Uterus (tissue), 4 donors: ENCODE data around the gene SEMA6B. TPM values are rescaled to one million over a fixed set of nuclear protein-coding genes. Genes with fewer than 3 reads are reported as not detected.
A peak's percentile ranks its signal among the peaks of the same experiment; 100 is the strongest.

Source experiments
- DNase-seq, 2 donors: peaks; one replicate each; pipeline ENCODE4 v3.0.0-alpha.2; 2019 to 2020
- H3K27ac ChIP-seq, 2 donors: fragments of 200-600 bp; sonication (generic); 1 replicate in 1 of 2; 2 replicates in 1 of 2; pipeline ENCODE4 v1.5.1; 2016 to 2018
- H3K27me3 ChIP-seq, 2 donors: fragments of 200-600 bp; sonication (generic); one replicate each; pipeline ENCODE4 v1.5.1; 2018 to 2019; ENCODE audit warnings: control low read depth in 1 of 2
- H3K36me3 ChIP-seq, 2 donors: fragments of 200-600 bp; sonication (generic); one replicate each; pipeline ENCODE4 v1.5.1; 2019; ENCODE audit warnings: control low read depth in 1 of 2
- H3K4me1 ChIP-seq, 2 donors: fragments of 200-600 bp; sonication (generic); one replicate each; pipeline ENCODE4 v1.5.1; 2018 to 2019; ENCODE audit warnings: control low read depth in 1 of 2
- H3K4me3 ChIP-seq, 2 donors: fragments of 200-600 bp; sonication (generic); 1 replicate in 1 of 2; 2 replicates in 1 of 2; pipeline ENCODE4 v1.5.1; 2018 to 2019; ENCODE audit warnings: mild to moderate bottlenecking in 1 of 2
- H3K9me3 ChIP-seq, 2 donors: fragments of 200-600 bp; sonication (generic); one replicate each; pipeline ENCODE4 v1.5.1; 2019; ENCODE audit warnings: control low read depth in 1 of 2
- CTCF ChIP-seq, 4 experiments: fragments of 200-600 bp in 2 of 4; fragments of 450-650 bp in 2 of 4; sonication (generic) in 2 of 4; IDR thresholded peaks; one replicate each; pipeline ENCODE4 v1.5.1; 2016 to 2019; ENCODE audit warnings: antibody characterized with exemption in 4 of 4, mild to moderate bottlenecking in 2 of 4, moderate library complexity in 1 of 4
- POLR2A ChIP-seq, 2 donors: fragments of 450-650 bp; IDR thresholded peaks; one replicate each; pipeline ENCODE4 v1.6.1; 2016; ENCODE audit warnings: antibody characterized with exemption in 2 of 2, mild to moderate bottlenecking in 1 of 2, moderate library complexity in 1 of 2
- intact Hi-C: fragments of 100-400 bp; cut with DNase I; formaldehyde crosslinking; loops from one replicate; pipeline ENCODE4 v1.15.1; 2023; ENCODE audit warnings: low total_unique reads
- total RNA-seq, 4 donors: library from RNA; depleted of rRNA in 3 of 4; stranded (reverse); fragments of >200 nt in 3 of 4; gene quantifications; one replicate each; pipeline versions ENCODE4 v1.1.0 to v1.2.4, GENCODE V29; 2014 to 2023
- donor health status: DM: yes; HTN: yes; CAD: no.

SEMA6B gene
- total RNA-seq, 4 donors from 2014 or later: 1.8 to 48.1 (median 5.5) TPM

- H3K4me1 ChIP-seq: peaks cover 0 to 14% of the 10 kb centered on the region in 2 donors
- no peaks in the 10 kb centered on the region for H3K36me3 ChIP-seq
- no peak overlapping the region for H3K4me3 ChIP-seq
- H3K27ac ChIP-seq: no peak overlapping the region
- no peak for TF ChIP-seq CTCF (IDR thresholded peaks at IDR 0.05)
- TF ChIP-seq POLR2A (IDR thresholded peaks at IDR 0.05): no peak
- H3K27me3 ChIP-seq: no peaks in the 10 kb centered on the region
- no peak for DNase-seq
- intact Hi-C loops: no loop called here
- no peaks in the 10 kb centered on the region for H3K9me3 ChIP-seq
Measured at GRCh38 chr19:4521888-4522242, 37.6 kb downstream of the SEMA6B start.

- DNase-seq: no peak
- Histone ChIP-seq H3K27me3 (no peaks in the 10 kb centered on the region), H3K4me1 (peaks cover 0 to 14% of the 10 kb centered on the region in 2 donors), H3K9me3 (no peaks in the 10 kb centered on the region), H3K27ac (peak overlapping the region in 1 of 2 donors; percentile 10), H3K4me3 (no peak overlapping the region), H3K36me3 (no peaks in the 10 kb centered on the region)
- TF ChIP-seq POLR2A (IDR thresholded peaks at IDR 0.05): no peak
- no peak for TF ChIP-seq CTCF (IDR thresholded peaks at IDR 0.05)
- intact Hi-C loops: no loop called here
Measured at GRCh38 chr19:4521170-4521887, 38.2 kb downstream of the SEMA6B start.

- Histone ChIP-seq H3K4me1 (peaks cover 0 to 14% of the 10 kb centered on the region in 2 donors), H3K36me3 (no peaks in the 10 kb centered on the region), H3K4me3 (no peak overlapping the region), H3K27me3 (no peaks in the 10 kb centered on the region), H3K27ac (peak overlapping the region; percentile 85 to 92), H3K9me3 (no peaks in the 10 kb centered on the region)
- DNase-seq: peak; percentile 77 to 84
- no peak for TF ChIP-seq POLR2A (IDR thresholded peaks at IDR 0.05)
- TF ChIP-seq CTCF (IDR thresholded peaks at IDR 0.05): no peak
- intact Hi-C loops: no loop called here
Measured at GRCh38 chr19:4519521-4520277, 39.8 kb downstream of the SEMA6B start.

GRCh38 chr19:4519172-4519496 is 40.4 kb downstream of the SEMA6B start:
- Histone ChIP-seq H3K27ac (peak overlapping the region; percentile 85 to 92), H3K4me1 (peaks cover 0 to 14% of the 10 kb centered on the region in 2 donors), H3K4me3 (no peak overlapping the region), H3K27me3 (no peaks in the 10 kb centered on the region), H3K36me3 (no peaks in the 10 kb centered on the region), H3K9me3 (no peaks in the 10 kb centered on the region)
- intact Hi-C loops: no loop called here
- no peak for DNase-seq
- TF ChIP-seq POLR2A (IDR thresholded peaks at IDR 0.05) (no peak), CTCF (IDR thresholded peaks at IDR 0.05) (no peak)
